GM12878 (cell line): Measurements from ENCODE around the gene CASP8AP2. TPM values are rescaled to one million over a fixed set of nuclear protein-coding genes. Genes with fewer than 3 reads are reported as not detected.

Experiments
- ATAC-seq: fragments of 200-7000 bp; cut with Tn5 transposase; 3 replicates; pipeline ENCODE4 v1.9.1; 2020; ENCODE audit warnings: mild to moderate bottlenecking, moderate library complexity
- BruUV-seq: library from RNA; stranded (reverse); fragments of 400-500 nt; replicated peaks from 2 replicates; lab custom pipeline; 2021; lab: Mats Ljungman, UMichigan
- CTCF ChIA-PET: fragments of 300-600 bp; sonication (Branson Sonifier 250); formaldehyde crosslinking; extraction: SDS; loops from one replicate; lab custom pipeline; 2021; ENCODE audit warnings: inconsistent platforms; lab: Yijun Ruan, JAX
- POLR2A ChIA-PET: fragments of 350-600 bp; formaldehyde crosslinking; extraction: SDS; loops from one replicate; lab custom pipeline; 2021; ENCODE audit warnings: inconsistent platforms; lab: Charles Lee
- RAD21 ChIA-PET: fragments of 300-600 bp; sonication (Branson Sonifier 250); formaldehyde crosslinking; loops from one replicate; lab custom pipeline; 2023; ENCODE audit warnings: antibody characterized with exemption; ENCODE audit not compliant: unreplicated experiment; lab: Charles Lee
- SMC1A ChIA-PET: fragments of 300-600 bp; sonication (Branson Sonifier 250); formaldehyde crosslinking; loops from one replicate; lab custom pipeline; 2023; ENCODE audit not compliant: unreplicated experiment, uncharacterized antibody; lab: Charles Lee
- DNase-seq: peaks from one replicate; pipeline ENCODE4 v3.0.0-alpha.2; 2011; ENCODE audit warnings: low read depth, low spot score
- FAIRE-seq: peaks from 3 replicates; lab custom pipeline; 2011; peaks lifted over from hg19 to GRCh38; lab: Jason Lieb, UNC
- H2AFZ ChIP-seq: 2 replicates; pipeline ENCODE4 v1.6.0; 2011; ENCODE audit warnings: low read depth, low read length, control low read depth; ENCODE audit not compliant: control insufficient read depth
- H3K27ac ChIP-seq: 2 replicates; pipeline ENCODE4 v1.5.1; 2011; ENCODE audit warnings: control low read depth; ENCODE audit not compliant: control insufficient read depth, insufficient read depth
- H3K27me3 ChIP-seq, 2 experiments: replicated peaks in 1 of 2; 2 replicates each; pipeline versions ENCODE4 v1.6.0 to v1.6.1; 2011; ENCODE audit warnings: low read length in 1 of 2; ENCODE audit not compliant: control insufficient read depth in 2 of 2, insufficient read depth in 2 of 2
- H3K36me3 ChIP-seq, 2 experiments: 2 replicates each; pipeline ENCODE4 v1.5.1; 2011; ENCODE audit warnings: low read length in 1 of 2; ENCODE audit not compliant: control insufficient read depth in 2 of 2, insufficient read depth in 2 of 2
- H3K4me1 ChIP-seq: 2 replicates; pipeline ENCODE4 v1.6.1; 2011; ENCODE audit warnings: mild to moderate bottlenecking, low read length, moderate library complexity, mixed read lengths; ENCODE audit not compliant: control insufficient read depth, insufficient read depth
- H3K4me2 ChIP-seq: 2 replicates; pipeline ENCODE4 v1.6.0; 2011; ENCODE audit warnings: control low read depth; ENCODE audit not compliant: control insufficient read depth, insufficient read depth
- H3K4me3 ChIP-seq: fragments of 200-600 bp; sonication (generic); 2 replicates; pipeline ENCODE4 v1.5.1; 2016
- H3K79me2 ChIP-seq: 2 replicates; pipeline ENCODE4 v1.6.0; 2011; ENCODE audit warnings: low read length; ENCODE audit not compliant: control insufficient read depth, insufficient read depth
- H3K9ac ChIP-seq: 2 replicates; pipeline ENCODE4 v1.8.0; 2011; ENCODE audit warnings: low read length, control low read depth, mixed read lengths; ENCODE audit not compliant: control insufficient read depth, insufficient read depth
- H3K9me3 ChIP-seq: replicated peaks from 3 replicates; pipeline ENCODE4 v1.5.1; 2011; ENCODE audit warnings: mild to moderate bottlenecking, low read length; ENCODE audit not compliant: control insufficient read depth, insufficient read depth
- H4K20me1 ChIP-seq: 2 replicates; pipeline ENCODE4 v1.6.0; 2011; ENCODE audit not compliant: control insufficient read depth, insufficient read depth
- ATF7 ChIP-seq: fragments of 450-650 bp; IDR thresholded peaks from 2 replicates; pipeline ENCODE4 v1.6.1; 2016; ENCODE audit warnings: low read depth, mild to moderate bottlenecking
- EED ChIP-seq: sonication (generic); IDR thresholded peaks from 2 replicates; pipeline ENCODE4 v1.6.1; 2016; ENCODE audit warnings: antibody characterized with exemption, low read depth
- HCFC1 ChIP-seq: fragments of 150-350 bp; IDR thresholded peaks from 2 replicates; pipeline ENCODE4 v1.6.1; 2014; ENCODE audit warnings: low read length
- NBN ChIP-seq: fragments of 450-650 bp; IDR thresholded peaks from 2 replicates; pipeline ENCODE4 v1.6.1; 2016
- SIX5 ChIP-seq: IDR thresholded peaks from 2 replicates; pipeline ENCODE4 v1.6.1; 2011; ENCODE audit warnings: mild to moderate bottlenecking, low read depth, low read length, moderate library complexity; ENCODE audit not compliant: severe bottlenecking
- SMAD5 ChIP-seq: IDR thresholded peaks from 2 replicates; pipeline ENCODE4 v1.6.1; 2016; ENCODE audit warnings: antibody characterized with exemption, low read depth
- ZBTB40 ChIP-seq: fragments of 450-650 bp; IDR thresholded peaks from 2 replicates; pipeline ENCODE4 v1.6.1; 2016; ENCODE audit warnings: mild to moderate bottlenecking, moderate library complexity, borderline replicate concordance
- WGBS: methylation state at CpG from one replicate; pipeline ENCODE4 v1.1.6; 2016; ENCODE audit warnings: low lambda C conversion rate; ENCODE audit not compliant: insufficient replicate concordance, insufficient coverage; ENCODE audit errors: missing lambda C conversion rate; 5-methylcytosine and 5-hydroxymethylcytosine counted together
- in situ Hi-C: fragments of 300-500 bp; cut with MboI; formaldehyde crosslinking; loops from 9 replicates; pipeline ENCODE4 v1.14.3; 2018; ENCODE audit warnings: mixed read lengths
- intact Hi-C: fragments of 100-400 bp; cut with micrococcal nuclease; formaldehyde crosslinking; loops from one replicate; pipeline ENCODE4 v1.14.2; 2022; ENCODE audit not compliant: unreplicated experiment
- polyA plus RNA-seq, 11 experiments: library from polyadenylated mRNA; depleted of rRNA in 4 of 11; unstranded in 6 of 11; stranded (reverse) in 5 of 11; fragments of >200 nt; fragmentation: Nextera tagmentation in 4 of 11; fragmentation: Illumina TruSeq in 1 of 11; extraction: Ambion mirVana in 4 of 11; extraction: Trizol in 1 of 11; gene quantifications; 1 replicate in 1 of 11; 2 replicates in 10 of 11; pipeline versions ENCODE4 v1.2.1 to v1.2.3, GENCODE V29; 2011 to 2016; ENCODE audit warnings: inconsistent platforms in 2 of 11, missing spikeins in 2 of 11, low read depth in 1 of 11
- total RNA-seq, 4 experiments: library from RNA; depleted of rRNA in 3 of 4; stranded (reverse); fragments of >200 nt in 3 of 4; fragmentation: Illumina TruSeq in 1 of 4; extraction: Trizol in 1 of 4; gene quantifications; 2 replicates each; pipeline versions ENCODE4 v1.2.1 to v1.2.3, GENCODE V29; 2013 to 2021

CASP8AP2 gene
- total and polyA plus RNA-seq, 10 of the 15 experiments (the other 5 are each of a cell fraction or from before 2014, with no cell fraction given): 11.1 to 28.7 (median 17.1) TPM

DNA sequence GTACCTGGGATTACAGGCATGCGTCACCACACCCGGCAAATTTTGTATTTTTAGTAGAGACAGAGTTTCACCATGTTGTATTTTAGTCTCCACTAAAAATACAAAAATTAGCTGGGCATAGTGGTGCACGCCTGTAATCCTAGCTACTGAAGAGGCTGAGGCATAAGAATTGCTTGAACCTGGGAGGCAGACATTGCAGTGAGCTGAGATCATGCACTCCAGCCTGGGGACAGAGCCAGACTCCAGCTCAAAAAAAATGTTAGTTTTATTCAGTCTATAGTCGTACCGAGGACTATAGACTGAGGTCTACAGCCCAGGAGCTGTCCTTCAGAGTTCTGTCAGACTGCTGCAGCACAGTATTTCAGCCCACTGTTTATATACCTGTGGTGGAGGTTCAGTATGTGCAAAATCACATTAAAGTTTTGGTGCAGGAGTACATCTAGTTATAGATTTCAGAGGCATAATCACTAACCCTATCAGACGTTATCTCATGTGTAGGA lies 3.6 kb upstream of the CASP8AP2 start:
- POLR2A ChIA-PET: interaction anchor here (0.6 to 0.7 kb wide), 3 partner anchors 9 to 655 kb away, joined by 3 to 5 read pairs (median 4); no protein-coding TSS in a partner anchor
- H3K9ac ChIP-seq: no peak overlapping the region

More for the DNA sequence above, 3.6 kb upstream of the CASP8AP2 start:
- Histone ChIP-seq H3K4me3 (no peak overlapping the region), H4K20me1 (no peaks in the 10 kb centered on the region), H3K27me3 (no peaks in the 10 kb centered on the region), H3K27ac (no peak overlapping the region), H3K36me3 (no peaks in the 10 kb centered on the region), H3K79me2 (peaks cover 17% of the 10 kb centered on the region), H3K4me2 (no peak overlapping the region), H3K4me1 (peaks cover 4% of the 10 kb centered on the region; the same call in 1 of the 2 replicates), H2AFZ (no peak overlapping the region), H3K9me3 (no peaks in the 10 kb centered on the region)
- in situ Hi-C loops (no loop called here), intact Hi-C loops (no loop called here)
- ChIA-PET RAD21 (no interaction called here), CTCF (no interaction called here), SMC1A (no interaction called here)
- FAIRE-seq (no peak), ATAC-seq (no peak), DNase-seq (no peak)
- no TSS peak for BruUV-seq
- 84% methylated on average over 6 of the region's 6 CpGs for WGBS
- TF ChIP-seq NBN (no peak), ZBTB40 (no peak), EED (no peak), SIX5 (no peak), HCFC1 (no peak), SMAD5 (no peak), ATF7 (no peak)
